NCI-H446 treated with DMSO at 0.1 percent for 48 hours (cell line): ENCODE data around the gene C10orf62.
"Not testable (repeated sequence)": the region's sequence is repeated elsewhere in the genome, so short reads cannot be mapped to it uniquely, and the experiment has no call there.

ENCODE experiments used
- DNase-seq: peaks from one replicate; lab custom pipeline; 2025; lab: John Stamatoyannopoulos, UW

The C10orf62 gene

GRCh38 chr10:97627731-97628130 is 38.2 kb downstream of the C10orf62 start:
- no peak for DNase-seq

- no peak for DNase-seq
These were observed 38.7 kb downstream of the C10orf62 start for GRCh38 chr10:97628228-97628627.

- no peak for DNase-seq
These were observed 39.8 kb downstream of the C10orf62 start for GRCh38 chr10:97629289-97629688.

- DNase-seq = no peak
These were observed 41.6 kb downstream of the C10orf62 start for GRCh38 chr10:97631098-97631497.

GRCh38 chr10:97632949-97633884 is 43.7 kb downstream of the C10orf62 start, which contains the start of gene MORN4:
Gene MORN4 (minus strand): TSS chr10:97633500. CDS start chr10:97619653, 13,847 bp downstream.
- DNase-seq = peak; percentile 65

GRCh38 chr10:97633921-97634320 is 44.4 kb downstream of the C10orf62 start:
- DNase-seq = no peak

GRCh38 chr10:97635577-97635976 is 46.1 kb downstream of the C10orf62 start:
- DNase-seq = no peak

- DNase-seq = not testable (repeated sequence)
These were observed 49.6 kb downstream of the C10orf62 start for GRCh38 chr10:97639090-97639489.

- DNase-seq = peak; percentile 95
These were observed 50.8 kb downstream of the C10orf62 start, which contains the start of gene PI4K2A for GRCh38 chr10:97640174-97640867. Gene PI4K2A (plus strand): TSS chr10:97640671. CDS start chr10:97640743, 72 bp downstream.
